Spleen (tissue), 11 donors: ENCODE measurements around the gene PCDHB13. TPM values are rescaled to one million over a fixed set of nuclear protein-coding genes. Genes with fewer than 3 reads are reported as not detected.
"Not testable (repeated sequence)": the region's sequence is repeated elsewhere in the genome, so short reads cannot be mapped to it uniquely, and the experiment has no call there.

Source experiments
- DNase-seq: peaks from one replicate; pipeline ENCODE4 v3.0.0-alpha.2; 2020
- H3K27ac ChIP-seq, 8 donors: fragments of 200-600 bp; sonication (generic) in 7 of 8; 1 replicate in 4 of 8; 2 replicates in 4 of 8; pipeline versions ENCODE4 v1.5.0 to v1.8.0; 2016 to 2021; ENCODE audit warnings: inconsistent platforms in 4 of 8, mild to moderate bottlenecking in 4 of 8, moderate library complexity in 1 of 8
- H3K27me3 ChIP-seq, 7 donors: fragments of 200-600 bp; sonication (generic) in 6 of 7; replicated peaks in 1 of 7; 1 replicate in 4 of 7; 2 replicates in 3 of 7; pipeline versions ENCODE4 v1.5.0 to v1.8.0; 2016 to 2021; ENCODE audit warnings: inconsistent platforms in 3 of 7, mild to moderate bottlenecking in 1 of 7
- H3K36me3 ChIP-seq, 6 donors: fragments of 200-600 bp; sonication (generic) in 5 of 6; 1 replicate in 4 of 6; 2 replicates in 2 of 6; pipeline versions ENCODE4 v1.5.0 to v1.8.0; 2016 to 2021; ENCODE audit warnings: inconsistent platforms in 2 of 6
- H3K4me1 ChIP-seq, 6 donors: fragments of 200-600 bp; sonication (generic) in 5 of 6; 1 replicate in 3 of 6; 2 replicates in 3 of 6; pipeline versions ENCODE4 v1.5.0 to v1.8.0; 2016 to 2021; ENCODE audit warnings: inconsistent platforms in 3 of 6
- H3K4me3 ChIP-seq, 8 donors: fragments of 200-600 bp; sonication (generic) in 7 of 8; 1 replicate in 4 of 8; 2 replicates in 4 of 8; pipeline versions ENCODE4 v1.5.0 to v1.8.0; 2016 to 2021; ENCODE audit warnings: inconsistent platforms in 4 of 8, mild to moderate bottlenecking in 4 of 8, moderate library complexity in 2 of 8
- H3K9me3 ChIP-seq, 8 donors: fragments of 200-600 bp; sonication (generic) in 7 of 8; 1 replicate in 4 of 8; 2 replicates in 4 of 8; pipeline versions ENCODE4 v1.5.0 to v1.8.0; 2016 to 2021; ENCODE audit warnings: inconsistent platforms in 4 of 8
- CTCF ChIP-seq, 11 experiments: fragments of 200-600 bp in 7 of 11; fragments of 450-650 bp in 4 of 11; sonication (generic) in 4 of 11; IDR thresholded peaks in 8 of 11; conservative IDR thresholded peaks in 3 of 11; 1 replicate in 7 of 11; 2 replicates in 4 of 11; pipeline versions ENCODE4 v1.4.0 to v1.8.0; 2016 to 2021; ENCODE audit warnings: antibody characterized with exemption in 11 of 11, inconsistent platforms in 4 of 11, mild to moderate bottlenecking in 1 of 11
- POLR2A ChIP-seq, 3 donors: fragments of 450-650 bp; IDR thresholded peaks; one replicate each; pipeline ENCODE4 v1.5.1; 2017; ENCODE audit warnings: antibody characterized with exemption in 3 of 3, mild to moderate bottlenecking in 1 of 3
- POLR2AphosphoS5 ChIP-seq, 3 donors: sonication (generic); formaldehyde crosslinking; IDR thresholded peaks; one replicate each; pipeline ENCODE4 v1.5.1; 2017; ENCODE audit warnings: antibody characterized with exemption in 3 of 3
- WGBS, 5 donors: extraction: QIAGEN DNeasy Blood & Tissue Kit in 3 of 5; methylation state at CpG; one replicate each; pipeline versions ENCODE4 v1.1.5 to v1.1.7; 2013 to 2018; 5-methylcytosine and 5-hydroxymethylcytosine counted together
- intact Hi-C: fragments of 100-400 bp; cut with DNase I; formaldehyde crosslinking; loops from one replicate; pipeline ENCODE4 v1.15.0; 2023; ENCODE audit warnings: low total_unique reads
- polyA plus RNA-seq, 3 donors: library from polyadenylated mRNA; stranded (reverse); fragments of 200-250 nt; gene quantifications; one replicate each; pipeline ENCODE4 v1.2.1, GENCODE V29; 2013
- total RNA-seq, 7 donors: library from RNA; depleted of rRNA in 3 of 7; stranded (reverse); fragments of >200 nt in 3 of 7; fragmentation: NEBNext Ultra II Directional in 4 of 7; extraction: Animal tissue kit (Norgen Biotek cat#: 25700) in 4 of 7; gene quantifications; one replicate each; pipeline versions ENCODE4 v1.1.0 to v1.2.1, GENCODE V29; 2016 to 2021
- donor health status: healthy with polysubstance abuse.
- donor health status: DM: no; HTN: no; CAD: no; lungs with moderate emphysema.
- donor health status: DM: no; HTN: no; CAD: no.
- donor health status: Bipolar disorder and iron deficiency.
- donor health status: healthy.
- donor health status: DM: no; HTN: no; CAD: no.
- donor health status: DM: yes; HTN: yes; CAD: no.

Gene PCDHB13
- total and polyA plus RNA-seq, 10 donors, result 0.09 to 6.8 (median 3.5) TPM

GRCh38 chr5:141208478-141208877, 5.2 kb upstream of the PCDHB13 start, which contains the start of gene PCDHB12:
PCDHB12 (plus strand) TSS chr5:141208719; CDS start chr5:141208908, 189 bp downstream.
- intact Hi-C loops, result no loop called here
- Histone ChIP-seq H3K36me3 (no peaks in the 10 kb centered on the region), H3K27ac (no peak within 1 kb of the TSS), H3K27me3 (peaks cover 0 to 74% (median 0%) of the 10 kb centered on the region in 7 donors), H3K4me1 (no peaks in the 10 kb centered on the region), H3K4me3 (peak within 1 kb of the TSS in 2 of 8 donors; percentile 10 to 23), H3K9me3 (peaks cover 0 to 90% (median 41%) of the 10 kb centered on the region in 8 donors)
- WGBS, 5 donors, result 19 to 30% (median 24%) methylated on average over 11 of the region's 11 CpGs
- TF ChIP-seq POLR2A (IDR thresholded peaks at IDR 0.05) (no peak), POLR2AphosphoS5 (IDR thresholded peaks at IDR 0.05) (no peak), CTCF (IDR thresholded peaks at IDR 0.05 in 8 of 11, conservative IDR thresholded peaks at IDR 0.05 in 3 of 11) (no peak)
- no peak for DNase-seq

GRCh38 chr5:141210281-141210680, 3.4 kb upstream of the PCDHB13 start:
- Histone ChIP-seq H3K9me3 (peaks cover 0 to 87% (median 47%) of the 10 kb centered on the region in 8 donors), H3K27me3 (peaks cover 0 to 72% (median 0%) of the 10 kb centered on the region in 7 donors)
- H3K27ac ChIP-seq, DNase-seq, intact Hi-C loops, H3K4me1 ChIP-seq, H3K36me3 ChIP-seq, H3K4me3 ChIP-seq: not testable (repeated sequence)
- 31 to 49% (median 43%) methylated on average over 5 to 39 of the region's 39 CpGs for WGBS, 5 donors

GRCh38 chr5:141210849-141211248, 2.9 kb upstream of the PCDHB13 start:
- H3K27ac ChIP-seq, H3K4me3 ChIP-seq, H3K4me1 ChIP-seq, intact Hi-C loops, H3K36me3 ChIP-seq, DNase-seq: not testable (repeated sequence)
- peaks cover 0 to 75% (median 0%) of the 10 kb centered on the region in 7 donors for H3K27me3 ChIP-seq
- H3K9me3 ChIP-seq, result peaks cover 0 to 86% (median 51%) of the 10 kb centered on the region in 8 donors
- 21 to 56% (median 34%) methylated on average over 10 to 21 of the region's 27 CpGs for whole genome bisulfite sequencing, 5 donors

GRCh38 chr5:141214583-141214982, 864 bp downstream of the PCDHB13 start:
- intact Hi-C loops, H3K4me1 ChIP-seq, H3K27ac ChIP-seq, H3K36me3 ChIP-seq, H3K4me3 ChIP-seq, DNase-seq: not testable (repeated sequence)
- H3K9me3 ChIP-seq, result peaks cover 3 to 90% (median 72%) of the 10 kb centered on the region in 8 donors
- peaks cover 0 to 56% (median 0%) of the 10 kb centered on the region in 7 donors for H3K27me3 ChIP-seq
- 50 to 67% (median 52%) methylated on average over 8 to 11 of the region's 12 CpGs for WGBS, 5 donors

- Histone ChIP-seq H3K9me3 (peaks cover 3 to 90% (median 73%) of the 10 kb centered on the region in 8 donors), H3K27me3 (peaks cover 0 to 49% (median 0%) of the 10 kb centered on the region in 7 donors)
- H3K4me1 ChIP-seq, DNase-seq, H3K36me3 ChIP-seq, intact Hi-C loops, H3K27ac ChIP-seq, H3K4me3 ChIP-seq: not testable (repeated sequence)
- WGBS, 5 donors, result 34 to 47% (median 41%) methylated on average over 23 to 37 of the region's 40 CpGs
These were observed 1.8 kb downstream of the PCDHB13 start for GRCh38 chr5:141215504-141215903.

GRCh38 chr5:141216035-141216434, 2.3 kb downstream of the PCDHB13 start:
- H3K4me1 ChIP-seq, H3K27ac ChIP-seq, H3K36me3 ChIP-seq, intact Hi-C loops, H3K4me3 ChIP-seq, DNase-seq: not testable (repeated sequence)
- peaks cover 3 to 90% (median 74%) of the 10 kb centered on the region in 8 donors for H3K9me3 ChIP-seq
- 28 to 61% (median 41%) methylated on average over 5 to 24 of the region's 26 CpGs for WGBS, 5 donors
- H3K27me3 ChIP-seq, result peaks cover 0 to 49% (median 0%) of the 10 kb centered on the region in 7 donors
